NT2/D1 (cell line): Measurements from ENCODE around the gene CLEC16A.

Experiments used
- DNase-seq: peaks from one replicate; pipeline ENCODE4 v3.0.0-alpha.2; 2011; ENCODE audit warnings: low read depth, low spot score
- H3K27me3 ChIP-seq: 2 replicates; pipeline ENCODE4 v1.6.0; 2011; ENCODE audit warnings: mild to moderate bottlenecking; ENCODE audit not compliant: insufficient read length, insufficient read depth
- H3K36me3 ChIP-seq: 2 replicates; pipeline ENCODE4 v1.6.1; 2011; ENCODE audit warnings: mild to moderate bottlenecking, low read length, mixed read lengths; ENCODE audit not compliant: insufficient read depth, insufficient read length
- H3K4me1 ChIP-seq: 2 replicates; pipeline ENCODE4 v1.5.1; 2011; ENCODE audit not compliant: insufficient read depth, insufficient read length
- H3K4me3 ChIP-seq: 2 replicates; pipeline ENCODE4 v1.5.1; 2011; ENCODE audit warnings: low read depth; ENCODE audit not compliant: insufficient read length
- H3K9ac ChIP-seq: 2 replicates; pipeline ENCODE4 v1.6.0; 2011; ENCODE audit warnings: low read depth; ENCODE audit not compliant: insufficient read length
- H3K9me3 ChIP-seq: 2 replicates; pipeline ENCODE4 v1.5.1; 2011; ENCODE audit warnings: mild to moderate bottlenecking, low read length; ENCODE audit not compliant: insufficient read depth
- SUZ12 ChIP-seq: IDR thresholded peaks from 2 replicates; pipeline ENCODE4 v1.6.1; 2011; ENCODE audit not compliant: insufficient read length, insufficient read depth; ENCODE audit errors: extremely low read depth
- YY1 ChIP-seq: IDR thresholded peaks from 2 replicates; pipeline ENCODE4 v1.6.1; 2011; ENCODE audit not compliant: insufficient read length, insufficient read depth
- ZNF274 ChIP-seq: IDR thresholded peaks from 2 replicates; pipeline ENCODE4 v1.6.1; 2011; ENCODE audit warnings: mild to moderate bottlenecking, low read depth, low read length

The CLEC16A gene

DNA sequence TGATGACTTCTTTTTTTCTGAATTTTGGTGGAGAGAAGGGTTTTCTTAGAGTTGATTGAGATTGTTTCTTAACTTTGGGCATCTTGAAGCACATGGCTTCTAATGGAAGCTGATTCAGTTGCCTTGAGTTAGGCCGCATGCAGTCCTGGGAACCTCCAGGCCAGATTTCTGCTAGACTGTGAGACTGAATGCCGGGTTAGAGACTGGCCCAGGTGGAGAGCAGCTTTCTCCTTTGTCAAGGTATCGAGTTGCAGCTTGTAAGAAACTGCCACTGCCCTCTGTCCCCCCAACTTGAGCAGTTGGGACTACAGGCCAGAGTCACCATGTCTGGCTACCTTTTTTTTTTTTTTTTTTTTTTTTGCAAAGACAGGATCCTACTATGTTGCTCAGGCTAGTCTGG lies 77.6 kb downstream of the CLEC16A start:
- no peaks in the 10 kb centered on the region for H3K27me3 ChIP-seq
- H3K9ac ChIP-seq: no peak overlapping the region
- no peak for DNase-seq
- H3K4me3 ChIP-seq: no peak overlapping the region
- H3K4me1 ChIP-seq: no peaks in the 10 kb centered on the region
- peaks cover 36% of the 10 kb centered on the region for H3K36me3 ChIP-seq
- TF ChIP-seq SUZ12: no peak
- TF ChIP-seq YY1: no peak
- TF ChIP-seq ZNF274: no peak
- 0 out of 2 replicates have a peak, but pooled peaks cover 4% of the 10 kb centered on the region for H3K9me3 ChIP-seq

DNA sequence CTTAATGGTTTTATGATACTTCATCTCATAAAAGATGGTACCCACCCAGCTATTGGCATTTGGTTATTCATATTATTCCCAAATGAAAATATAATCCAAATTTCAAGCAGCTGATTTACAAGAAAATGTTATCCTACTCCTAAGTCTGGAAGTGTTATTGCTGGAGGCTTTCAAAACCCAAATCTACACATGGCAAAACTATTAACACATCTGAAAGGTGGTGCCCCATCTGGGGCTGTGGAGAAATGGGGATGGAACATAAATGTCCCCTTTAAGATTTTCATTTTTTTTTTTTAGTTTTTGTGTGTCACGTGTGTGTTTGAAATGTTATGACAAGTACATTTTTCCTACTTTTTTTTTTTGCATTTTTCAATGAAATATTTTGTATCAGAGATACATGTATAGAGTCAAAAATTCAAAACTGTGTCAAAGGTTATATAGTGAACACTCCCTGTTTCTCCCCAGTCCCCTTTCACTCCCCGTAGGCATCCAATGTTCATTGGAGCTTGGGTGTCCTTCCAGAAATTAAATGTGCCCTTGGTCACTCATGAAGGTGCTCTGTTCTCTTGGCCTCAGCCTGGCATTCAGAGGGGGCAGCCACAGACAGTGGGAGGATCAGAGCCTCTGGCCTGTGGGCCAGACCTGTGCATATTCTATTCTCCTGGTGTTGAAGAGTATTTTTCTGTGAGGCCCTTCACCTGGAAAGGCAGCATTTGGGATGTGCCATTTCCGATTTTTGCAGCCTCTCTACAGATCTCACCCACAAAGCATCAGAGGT lies 79.1 kb downstream of the CLEC16A start:
- Histone ChIP-seq H3K36me3 (peaks cover 41% of the 10 kb centered on the region), H3K4me3 (no peak overlapping the region), H3K27me3 (no peaks in the 10 kb centered on the region), H3K9ac (no peak overlapping the region), H3K4me1 (no peaks in the 10 kb centered on the region), H3K9me3 (peaks cover 7% of the 10 kb centered on the region; the same call in 1 of the 2 replicates)
- no peak for TF ChIP-seq YY1
- no peak for TF ChIP-seq ZNF274
- TF ChIP-seq SUZ12: no peak
- DNase-seq: no peak

DNA sequence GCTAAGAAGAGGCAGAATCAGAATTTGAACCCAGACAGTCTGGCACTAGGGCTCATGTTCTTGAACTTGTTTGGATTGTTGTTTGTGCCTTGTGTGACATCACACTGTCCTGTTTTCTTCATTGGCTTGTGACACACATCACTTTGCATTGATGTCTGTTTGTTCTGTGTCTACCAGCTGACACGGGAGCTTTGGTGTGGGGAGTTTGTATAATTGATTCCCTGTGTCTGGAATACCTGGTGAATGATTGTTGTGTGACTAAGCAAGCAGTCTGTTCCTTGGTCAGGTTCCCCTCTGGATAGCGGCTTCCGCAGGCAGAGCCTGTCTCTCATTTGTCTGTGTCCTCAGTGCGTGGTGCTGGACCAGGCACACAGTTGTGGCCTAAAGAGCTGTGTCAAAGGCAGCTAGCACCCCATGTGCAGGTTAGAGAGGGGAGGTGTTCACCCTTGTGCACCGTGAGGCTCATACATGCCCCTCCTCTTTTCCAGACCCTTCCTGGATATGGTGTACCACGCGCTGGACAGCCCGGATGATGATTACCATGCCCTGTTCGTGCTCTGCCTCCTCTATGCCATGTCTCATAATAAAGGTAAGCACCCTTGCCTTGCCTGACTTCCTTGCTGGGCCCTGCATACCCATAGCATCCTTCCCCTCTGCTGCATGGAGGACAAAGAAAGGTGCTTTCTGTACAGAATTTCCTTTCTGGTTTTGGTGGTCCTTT lies 80.1 kb downstream of the CLEC16A start:
- Histone ChIP-seq H3K4me1 (no peaks in the 10 kb centered on the region), H3K9ac (no peak overlapping the region), H3K36me3 (peaks cover 43% of the 10 kb centered on the region), H3K27me3 (no peaks in the 10 kb centered on the region), H3K9me3 (peaks cover 12% of the 10 kb centered on the region; the same call in 1 of the 2 replicates), H3K4me3 (no peak overlapping the region)
- no peak for TF ChIP-seq YY1
- no peak for TF ChIP-seq SUZ12
- TF ChIP-seq ZNF274: no peak
- no peak for DNase-seq

DNA sequence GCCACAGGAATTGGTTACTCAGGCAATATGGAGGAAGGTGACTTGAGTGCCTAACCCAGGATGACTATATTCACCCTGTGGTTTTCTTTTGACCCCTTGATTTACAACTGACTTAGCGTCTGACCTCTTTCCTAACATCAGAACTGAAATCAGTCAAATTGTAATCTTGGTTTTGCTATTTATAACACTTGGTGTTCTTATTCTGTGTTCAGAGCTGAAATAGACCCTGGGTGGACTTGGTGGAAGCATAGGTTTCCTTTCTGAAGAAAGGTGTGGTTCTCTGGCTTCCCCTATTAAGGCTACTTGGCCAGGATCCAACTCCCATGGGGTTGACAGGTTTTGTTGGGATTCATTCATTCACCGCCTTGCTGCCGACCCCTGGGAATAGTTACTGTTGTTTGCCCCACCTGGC lies 80.8 kb downstream of the CLEC16A start:
- no peaks in the 10 kb centered on the region for H3K27me3 ChIP-seq
- DNase-seq: no peak
- no peak overlapping the region for H3K9ac ChIP-seq

DNA sequence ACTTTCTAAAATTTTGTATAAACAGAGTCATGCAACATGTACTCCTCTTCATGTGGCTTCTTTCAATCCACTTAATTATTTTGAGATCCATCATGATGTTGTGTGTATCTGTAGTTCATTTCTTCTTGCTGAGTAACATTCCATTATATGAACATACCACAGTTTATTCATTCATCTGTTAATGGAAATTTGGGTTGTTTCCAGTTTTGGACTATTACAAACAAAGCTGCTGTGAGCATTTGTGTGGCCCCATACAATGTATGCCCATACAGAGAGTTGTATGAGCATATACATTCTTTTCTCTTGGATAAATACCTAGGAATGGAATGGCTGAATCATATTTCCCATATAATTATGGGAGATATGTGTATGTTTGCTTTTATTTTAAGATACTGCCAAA lies 85.6 kb downstream of the CLEC16A start:
- no peak for DNase-seq
- Histone ChIP-seq H3K4me1 (no peaks in the 10 kb centered on the region), H3K9ac (no peak overlapping the region), H3K4me3 (no peak overlapping the region), H3K36me3 (peaks cover 38% of the 10 kb centered on the region), H3K27me3 (no peaks in the 10 kb centered on the region), H3K9me3 (peaks cover 12% of the 10 kb centered on the region; the same call in 1 of the 2 replicates)
- TF ChIP-seq SUZ12 (no peak), ZNF274 (no peak), YY1 (no peak)

More for the DNA sequence above, 80.8 kb downstream of the CLEC16A start:
- TF ChIP-seq YY1 (no peak), ZNF274 (no peak), SUZ12 (no peak)
- Histone ChIP-seq H3K4me1 (no peaks in the 10 kb centered on the region), H3K36me3 (peaks cover 40% of the 10 kb centered on the region), H3K4me3 (no peak overlapping the region), H3K9me3 (peaks cover 12% of the 10 kb centered on the region; the same call in 1 of the 2 replicates)

DNA sequence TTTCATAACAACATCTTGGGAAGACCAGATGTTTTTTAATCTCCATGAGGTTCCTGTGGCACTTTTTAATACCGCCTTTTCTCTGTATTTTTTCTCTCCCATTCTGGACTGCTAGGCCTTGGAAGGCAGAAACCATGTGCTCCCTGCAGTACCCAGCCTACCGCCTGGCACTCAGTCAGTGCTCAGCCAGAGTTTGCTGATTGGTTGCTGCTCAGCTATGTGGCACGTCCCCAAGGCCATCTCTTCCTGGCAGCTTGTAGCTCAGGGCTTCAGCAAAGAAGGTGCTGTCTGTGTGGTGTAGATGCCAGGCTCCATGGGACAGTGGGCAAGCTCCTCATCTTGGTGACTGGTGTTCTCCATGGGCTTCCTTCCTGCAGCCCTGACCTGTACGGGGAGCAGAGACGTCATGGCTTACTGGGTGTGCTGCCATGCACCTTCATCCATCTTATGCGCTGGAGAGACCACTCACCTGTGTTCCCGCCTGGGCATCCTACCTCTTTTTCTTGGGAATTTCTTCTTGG lies 86.7 kb downstream of the CLEC16A start:
- H3K27me3 ChIP-seq: no peaks in the 10 kb centered on the region
- peaks cover 29% of the 10 kb centered on the region for H3K36me3 ChIP-seq
- no peak overlapping the region for H3K9ac ChIP-seq
- no peaks in the 10 kb centered on the region for H3K4me1 ChIP-seq
- no peak overlapping the region for H3K4me3 ChIP-seq
- no peak for DNase-seq
- TF ChIP-seq YY1 (no peak), ZNF274 (no peak), SUZ12 (no peak)
- H3K9me3 ChIP-seq: peaks cover 12% of the 10 kb centered on the region; the same call in 1 of the 2 replicates
